Measurements from ENCODE around the gene C17orf78. TPM values are rescaled to one million over a fixed set of nuclear protein-coding genes. Genes with fewer than 3 reads are reported as not detected.

C17orf78 gene
- total and polyA plus RNA-seq, 2 of the 8 experiments (the other 6 are each of a cell fraction or from before 2014, with no cell fraction given): not detected

GRCh38 chr17:37406635-37407461 is 31.1 kb downstream of the C17orf78 start, which contains the start of the genes ACACA and TADA2A:
Gene ACACA, minus strand, starts transcription at chr17:37406836. Its CDS starts 537 bp downstream, at chr17:37406299.
Gene TADA2A, plus strand, starts transcription at chr17:37406886. Its CDS starts 4,480 bp downstream, at chr17:37411366.
- WGBS, 2 experiments (ENCODE audit: extremely low coverage in 1 of 2, insufficient coverage in 1 of 2, insufficient read length in 1 of 2, insufficient replicate concordance in 2 of 2, low coverage in 1 of 2, low lambda C conversion rate in 2 of 2, missing lambda C conversion rate in 1 of 2): 1% methylated on average over 43 of the region's 98 CpGs; no CpG with 5 or more reads in 1 of the 2 experiments
- peaks cover 8% of the 10 kb centered on the region for H3K23me2 ChIP-seq (ENCODE audit: low read depth, low read length)
- POLR2A ChIA-PET (ENCODE audit: partially characterized antibody): interaction anchor here (0.6 to 1.5 kb wide), 16 partner anchors 9 to 530 kb away, joined by 3 to 8 read pairs (median 3); partner anchors contain the start of gene C17orf78
- H3K79me2 ChIP-seq (ENCODE audit: control insufficient read depth in 1 of 2, insufficient read depth in 2 of 2, low read length in 2 of 2): peaks cover 0 to 12% of the 10 kb centered on the region in 2 experiments; a peak in 1 of 4 replicates
- no peaks in the 10 kb centered on the region for H4K20me1 ChIP-seq (replicated peaks in 1 of 2; ENCODE audit: control insufficient read depth in 1 of 2, insufficient read depth in 2 of 2, low read length in 2 of 2)
- peak within 1 kb of the TSS; percentile 95 for H4K91ac ChIP-seq (replicated peaks; ENCODE audit: insufficient read length, low read length)
- peak within 1 kb of the TSS; percentile 1 for H3K23ac ChIP-seq (ENCODE audit: insufficient read length)
- H2AK5ac ChIP-seq (ENCODE audit: low read depth, low read length): no peak within 1 kb of the TSS
- H2BK15ac ChIP-seq (ENCODE audit: low read length): no peak within 1 kb of the TSS
- peak within 1 kb of the TSS; percentile 95 for H4K8ac ChIP-seq (ENCODE audit: extremely low read depth, insufficient read depth, low read length)
- peak within 1 kb of the TSS; percentile 98 for H4K5ac ChIP-seq (ENCODE audit: insufficient read length, low read depth, low read length)
- H2AFZ ChIP-seq (ENCODE audit: low read length): peak within 1 kb of the TSS; percentile 53
- H3K4me1 ChIP-seq (replicated peaks in 1 of 4; ENCODE audit: control insufficient read depth in 3 of 4, insufficient read depth in 4 of 4, low read length in 3 of 4): peaks cover 0 to 3% (median 0%) of the 10 kb centered on the region in 4 experiments; a peak in 2 of 7 replicates
- peaks cover 5 to 9% (median 6%) of the 10 kb centered on the region in 4 experiments; a peak in 5 of 8 replicates for H3K36me3 ChIP-seq (ENCODE audit: control insufficient read depth in 2 of 4, insufficient read depth in 4 of 4, low read length in 3 of 4)
- peak within 1 kb of the TSS; percentile 77 to 90 (median 84) for H3K9ac ChIP-seq (replicated peaks in 1 of 4; ENCODE audit: extremely low read depth in 1 of 4, low read depth in 3 of 4, low read length in 3 of 4)
- peaks cover 5% of the 10 kb centered on the region for H3K79me1 ChIP-seq (ENCODE audit: low read depth, low read length)
- peak within 1 kb of the TSS; percentile 90 for H3K56ac ChIP-seq (replicated peaks; ENCODE audit: insufficient read length, low read depth, low read length)
- peak within 1 kb of the TSS; percentile 98 for H3K4ac ChIP-seq (replicated peaks; ENCODE audit: insufficient read length, low read depth, low read length)
- no peaks in the 10 kb centered on the region for H3K27me3 ChIP-seq (replicated peaks in 1 of 4; ENCODE audit: control insufficient read depth in 3 of 4, extremely low read depth in 1 of 4, insufficient read depth in 3 of 4, low read length in 3 of 4)
- H2BK5ac ChIP-seq (ENCODE audit: low read depth, low read length): peak within 1 kb of the TSS; percentile 77; the same call in 1 of the 2 replicates
- peak within 1 kb of the TSS; percentile 87 to 93 (median 91) for H3K4me3 ChIP-seq (ENCODE audit: extremely low read depth in 1 of 4, insufficient read depth in 2 of 4, low read depth in 3 of 4, low read length in 4 of 4)
- H3K4me2 ChIP-seq (ENCODE audit: insufficient read depth in 1 of 2, low read depth in 2 of 2, low read length in 2 of 2): peak within 1 kb of the TSS; percentile 92 to 96
- peak; percentile 25 to 83 for DNase-seq (ENCODE audit: low read depth in 1 of 2, low spot score in 2 of 2)
- no peak within 1 kb of the TSS for H2BK20ac ChIP-seq (ENCODE audit: low read length)
- no peak for FAIRE-seq
- peak within 1 kb of the TSS; percentile 83 for H2BK120ac ChIP-seq (replicated peaks; ENCODE audit: low read depth, low read length)
- H3K18ac ChIP-seq (ENCODE audit: extremely low read depth, low read length): peak within 1 kb of the TSS; percentile 99
- H2BK12ac ChIP-seq (ENCODE audit: low read depth, low read length): 0 out of 2 replicates have a peak within 1 kb of the TSS, but pooled peaks have one; percentile 35
- CTCF ChIA-PET (ENCODE audit: partially characterized antibody): interaction anchor here (0.6 to 1.3 kb wide), 4 partner anchors 12 to 74 kb away, joined by 3 to 5 read pairs (median 4); no protein-coding TSS in a partner anchor
- peak within 1 kb of the TSS; percentile 89 for H3K27ac ChIP-seq (ENCODE audit: low read depth, low read length)
- H3K9me3 ChIP-seq (ENCODE audit: insufficient read depth in 2 of 2, low read depth in 1 of 2, low read length in 1 of 2): no peaks in the 10 kb centered on the region
- peak within 1 kb of the TSS; percentile 99 for H3K14ac ChIP-seq (ENCODE audit: insufficient read length)
- TF ChIP-seq SIRT6 (IDR thresholded peaks at IDR 0.05; ENCODE audit: low read length) (no peak), KDM4A (IDR thresholded peaks at IDR 0.05; ENCODE audit: low read depth, low read length, severe bottlenecking) (no peak), CHD1 (IDR thresholded peaks at IDR 0.05; ENCODE audit: low read depth, low read length) (no peak), ATF2 (IDR thresholded peaks at IDR 0.05; ENCODE audit: low read length) (no peak), YY1 (IDR thresholded peaks at IDR 0.05; ENCODE audit: low read depth, low read length) (peak; percentile 79), SP4 (IDR thresholded peaks at IDR 0.05; ENCODE audit: low read length) (no peak), EZH2 (IDR thresholded peaks at IDR 0.05; ENCODE audit: low read depth, low read length, severe bottlenecking) (no peak), RBBP5 (IDR thresholded peaks at IDR 0.05; ENCODE audit: borderline replicate concordance, low read depth, low read length) (peak; percentile 57; the same call in 1 of the 2 replicates), TAF1 (IDR thresholded peaks at IDR 0.05; ENCODE audit: low read depth, low read length) (peak; percentile 88)

Measured in H1 (cell line).